Loucy (cell line): ENCODE data around the gene TCP11L1.

ENCODE experiments used
- H2AFZ ChIP-seq: fragments of 200-600 bp; sonication (generic); 2 replicates; pipeline ENCODE4 v1.6.0; 2016; ENCODE audit warnings: antibody characterized with exemption, mild to moderate bottlenecking, low read length, moderate library complexity
- H3F3A ChIP-seq: fragments of 200-600 bp; 2 replicates; pipeline ENCODE4 v1.6.0; 2016; ENCODE audit warnings: antibody characterized with exemption, low read depth, mild to moderate bottlenecking
- H3K27me3 ChIP-seq: fragments of 200-600 bp; sonication (generic); 2 replicates; pipeline ENCODE4 v1.6.1; 2014; ENCODE audit warnings: low read length, mild to moderate bottlenecking; ENCODE audit not compliant: insufficient read depth, poor library complexity, severe bottlenecking
- H3K36me3 ChIP-seq: fragments of 200-600 bp; sonication (generic); 2 replicates; pipeline ENCODE4 v1.6.1; 2016; ENCODE audit warnings: low read length; ENCODE audit not compliant: insufficient read depth
- H3K4me1 ChIP-seq: fragments of 200-600 bp; sonication (generic); 2 replicates; pipeline ENCODE4 v1.5.1; 2014; ENCODE audit warnings: low read length, mild to moderate bottlenecking; ENCODE audit not compliant: insufficient read depth, poor library complexity, severe bottlenecking
- H3K4me2 ChIP-seq: fragments of 200-600 bp; sonication (generic); 2 replicates; pipeline ENCODE4 v1.6.0; 2014; ENCODE audit warnings: antibody characterized with exemption, low read length, low read depth, mild to moderate bottlenecking; ENCODE audit not compliant: poor library complexity, severe bottlenecking
- H3K4me3 ChIP-seq: fragments of 200-600 bp; sonication (generic); 2 replicates; pipeline ENCODE4 v1.5.1; 2014; ENCODE audit warnings: low read length, mild to moderate bottlenecking, mixed read lengths; ENCODE audit not compliant: poor library complexity, severe bottlenecking
- H3K79me2 ChIP-seq: fragments of 200-600 bp; sonication (generic); 2 replicates; pipeline ENCODE4 v1.6.1; 2014; ENCODE audit warnings: low read length; ENCODE audit not compliant: insufficient read depth
- H3K9ac ChIP-seq: fragments of 200-600 bp; sonication (generic); 2 replicates; pipeline ENCODE4 v1.6.0; 2014; ENCODE audit warnings: mild to moderate bottlenecking, low read depth, low read length, moderate library complexity; ENCODE audit not compliant: poor library complexity, severe bottlenecking
- H3K9me2 ChIP-seq: fragments of 200-600 bp; sonication (generic); replicated peaks from 2 replicates; pipeline ENCODE4 v1.6.1; 2016; ENCODE audit warnings: low read depth, low read length, mixed read lengths
- H3K9me3 ChIP-seq: fragments of 200-600 bp; sonication (generic); 2 replicates; pipeline ENCODE4 v1.6.1; 2014; ENCODE audit warnings: mild to moderate bottlenecking, antibody characterized with exemption, low read length, low read depth; ENCODE audit not compliant: insufficient read depth
- H4K20me1 ChIP-seq: fragments of 200-600 bp; sonication (generic); 2 replicates; pipeline ENCODE4 v1.6.0; 2014; ENCODE audit warnings: antibody characterized with exemption, low read length, mild to moderate bottlenecking; ENCODE audit not compliant: insufficient read depth, poor library complexity, severe bottlenecking
- EZH2phosphoT487 ChIP-seq: fragments of 200-600 bp; IDR thresholded peaks from 2 replicates; pipeline ENCODE4 v1.6.1; 2018; ENCODE audit warnings: antibody characterized with exemption, mild to moderate bottlenecking, moderate library complexity, borderline replicate concordance
- TF ChIP-seq, protein P1 (sequence below): fragments of 200-600 bp; sonication (generic); conservative IDR thresholded peaks from 2 replicates; pipeline ENCODE4 v1.5.1; 2014; ENCODE audit warnings: mild to moderate bottlenecking, antibody characterized with exemption, low read length

The TCP11L1 gene

DNA sequence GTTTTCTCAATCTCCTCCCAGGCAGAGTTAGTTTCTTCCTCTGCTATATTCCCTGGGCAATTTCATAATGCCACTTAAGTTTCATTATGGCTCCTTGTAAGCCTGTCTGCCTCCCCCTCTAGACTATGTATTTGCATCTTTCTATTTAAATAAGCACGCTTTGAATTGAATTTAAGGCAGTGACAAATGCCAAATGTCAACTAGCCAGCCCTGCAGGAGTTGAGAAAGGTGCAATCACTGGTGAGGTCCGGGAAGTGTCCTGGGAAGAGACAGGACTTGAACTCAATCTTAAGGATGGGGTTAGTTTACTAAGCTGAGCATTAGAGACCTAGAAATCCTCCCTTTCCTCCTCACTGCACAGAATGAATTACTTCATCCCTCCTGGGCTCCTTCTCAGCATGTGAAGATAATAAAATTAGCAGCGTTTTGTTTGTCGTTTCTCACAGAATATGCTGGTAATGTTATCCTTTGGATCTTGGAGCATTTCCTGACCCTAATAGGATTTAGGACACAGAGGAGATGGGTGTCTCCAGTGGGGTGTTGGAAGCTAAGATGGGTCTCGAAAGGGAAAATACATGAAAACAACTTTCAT, 1.6 kb downstream of the TCP11L1 start:
- peak overlapping the region; percentile 84 for H3K4me3 ChIP-seq
- H3F3A ChIP-seq, result no peaks in the 10 kb centered on the region
- no peaks in the 10 kb centered on the region for H4K20me1 ChIP-seq
- H3K9ac ChIP-seq, result peak overlapping the region; percentile 79
- no peaks in the 10 kb centered on the region for H3K9me3 ChIP-seq
- H3K36me3 ChIP-seq, result peaks cover 9% of the 10 kb centered on the region; the same call in 1 of the 2 replicates
- TF ChIP-seq, protein P1, sequence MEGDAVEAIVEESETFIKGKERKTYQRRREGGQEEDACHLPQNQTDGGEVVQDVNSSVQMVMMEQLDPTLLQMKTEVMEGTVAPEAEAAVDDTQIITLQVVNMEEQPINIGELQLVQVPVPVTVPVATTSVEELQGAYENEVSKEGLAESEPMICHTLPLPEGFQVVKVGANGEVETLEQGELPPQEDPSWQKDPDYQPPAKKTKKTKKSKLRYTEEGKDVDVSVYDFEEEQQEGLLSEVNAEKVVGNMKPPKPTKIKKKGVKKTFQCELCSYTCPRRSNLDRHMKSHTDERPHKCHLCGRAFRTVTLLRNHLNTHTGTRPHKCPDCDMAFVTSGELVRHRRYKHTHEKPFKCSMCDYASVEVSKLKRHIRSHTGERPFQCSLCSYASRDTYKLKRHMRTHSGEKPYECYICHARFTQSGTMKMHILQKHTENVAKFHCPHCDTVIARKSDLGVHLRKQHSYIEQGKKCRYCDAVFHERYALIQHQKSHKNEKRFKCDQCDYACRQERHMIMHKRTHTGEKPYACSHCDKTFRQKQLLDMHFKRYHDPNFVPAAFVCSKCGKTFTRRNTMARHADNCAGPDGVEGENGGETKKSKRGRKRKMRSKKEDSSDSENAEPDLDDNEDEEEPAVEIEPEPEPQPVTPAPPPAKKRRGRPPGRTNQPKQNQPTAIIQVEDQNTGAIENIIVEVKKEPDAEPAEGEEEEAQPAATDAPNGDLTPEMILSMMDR, result no peak
- no peak for TF ChIP-seq EZH2phosphoT487
- no peak overlapping the region for H2AFZ ChIP-seq
- H3K4me2 ChIP-seq, result peak overlapping the region; percentile 84
- no peaks in the 10 kb centered on the region for H3K27me3 ChIP-seq
- H3K4me1 ChIP-seq, result peaks cover 23% of the 10 kb centered on the region
- no peaks in the 10 kb centered on the region for H3K9me2 ChIP-seq
- H3K79me2 ChIP-seq, result peaks cover 33% of the 10 kb centered on the region

DNA sequence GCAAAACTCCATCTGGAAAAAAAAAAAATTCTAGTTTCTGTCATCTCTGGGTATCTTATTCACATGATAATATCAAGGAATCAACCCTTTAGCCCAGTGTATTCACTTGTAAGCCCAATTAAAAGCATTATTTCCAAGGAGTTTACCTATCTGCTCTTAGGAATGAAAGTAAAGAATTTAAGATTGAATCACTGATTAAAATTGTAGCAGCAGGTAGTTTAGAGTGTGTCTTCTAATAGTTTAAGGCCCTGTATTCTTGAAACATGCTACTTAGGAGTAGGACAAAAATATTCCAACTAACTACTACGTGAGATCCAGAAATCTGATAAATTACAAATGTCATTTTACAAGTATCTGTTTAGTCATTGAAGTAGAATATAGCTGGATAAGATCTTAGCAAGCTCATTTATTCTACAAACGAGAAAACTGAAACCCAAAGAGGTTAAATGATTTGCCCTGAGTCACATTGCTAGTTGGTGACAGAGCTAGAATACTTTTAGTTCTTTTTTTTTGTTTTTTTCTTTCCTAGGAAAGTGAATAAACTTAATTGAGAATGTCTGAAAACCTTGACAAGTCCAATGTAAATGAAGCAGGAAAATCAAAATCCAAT, 4.0 kb downstream of the TCP11L1 start:
- TF ChIP-seq, protein P1, result no peak
- TF ChIP-seq EZH2phosphoT487, result no peak
- H3K4me3 ChIP-seq, result no peak overlapping the region
- no peaks in the 10 kb centered on the region for H3K9me3 ChIP-seq
- H3K79me2 ChIP-seq, result peaks cover 33% of the 10 kb centered on the region
- peaks cover 9% of the 10 kb centered on the region; the same call in 1 of the 2 replicates for H3K36me3 ChIP-seq
- no peak overlapping the region for H2AFZ ChIP-seq
- H4K20me1 ChIP-seq, result no peaks in the 10 kb centered on the region
- H3K4me1 ChIP-seq, result peaks cover 28% of the 10 kb centered on the region
- H3K9me2 ChIP-seq, result no peaks in the 10 kb centered on the region
- H3K4me2 ChIP-seq, result peak overlapping the region; percentile 25
- H3F3A ChIP-seq, result no peaks in the 10 kb centered on the region
- H3K27me3 ChIP-seq, result no peaks in the 10 kb centered on the region
- no peak overlapping the region for H3K9ac ChIP-seq

DNA sequence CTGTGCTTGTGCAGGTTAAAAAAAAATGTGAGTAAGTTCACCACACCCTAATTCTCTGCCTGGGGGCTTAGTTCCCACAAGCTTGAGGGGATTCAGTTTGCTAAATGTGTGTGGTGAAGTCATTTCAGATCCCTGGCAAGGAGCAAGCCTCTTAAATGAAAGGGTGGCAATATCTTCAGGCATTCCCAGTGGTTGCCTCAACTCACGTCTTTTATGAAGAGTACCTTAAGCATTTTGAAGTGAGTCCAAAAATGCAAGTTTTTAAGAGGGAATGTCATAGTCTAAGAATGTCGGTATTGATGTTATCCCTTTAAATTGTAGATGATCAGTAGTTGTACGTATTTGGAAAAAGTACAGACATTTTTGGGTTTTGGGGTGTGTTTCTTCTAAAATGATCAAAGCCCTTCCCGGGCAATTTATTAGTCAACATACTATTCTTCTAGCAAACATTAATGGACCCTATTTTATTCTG, 4.9 kb downstream of the TCP11L1 start:
- no peak overlapping the region for H2AFZ ChIP-seq
- peaks cover 9% of the 10 kb centered on the region; the same call in 1 of the 2 replicates for H3K36me3 ChIP-seq
- TF ChIP-seq, protein P1, result no peak
- no peak for TF ChIP-seq EZH2phosphoT487
- no peak overlapping the region for H3K4me3 ChIP-seq
- no peaks in the 10 kb centered on the region for H4K20me1 ChIP-seq
- peaks cover 28% of the 10 kb centered on the region for H3K4me1 ChIP-seq
- no peaks in the 10 kb centered on the region for H3F3A ChIP-seq
- H3K27me3 ChIP-seq, result no peaks in the 10 kb centered on the region
- H3K9ac ChIP-seq, result no peak overlapping the region
- H3K9me3 ChIP-seq, result no peaks in the 10 kb centered on the region
- H3K79me2 ChIP-seq, result peaks cover 33% of the 10 kb centered on the region
- H3K4me2 ChIP-seq, result no peak overlapping the region
- H3K9me2 ChIP-seq, result no peaks in the 10 kb centered on the region
